Ishikawa (cell line): ENCODE results near the gene SLC1A4.

ENCODE experiments used
- CEBPB ChIP-seq: IDR thresholded peaks from 2 replicates; pipeline ENCODE4 v1.6.1; 2012
- EP300 ChIP-seq: IDR thresholded peaks from 2 replicates; pipeline ENCODE4 v1.6.1; 2012; ENCODE audit warnings: borderline replicate concordance
- FOXM1 ChIP-seq: IDR thresholded peaks from 2 replicates; pipeline ENCODE4 v1.6.1; 2012; ENCODE audit warnings: low read depth, borderline replicate concordance
- NFIC ChIP-seq: IDR thresholded peaks from 2 replicates; pipeline ENCODE4 v1.6.1; 2012
- TF ChIP-seq, protein P1 (sequence below): IDR thresholded peaks from 2 replicates; pipeline ENCODE4 v1.6.1; 2012

DNA sequence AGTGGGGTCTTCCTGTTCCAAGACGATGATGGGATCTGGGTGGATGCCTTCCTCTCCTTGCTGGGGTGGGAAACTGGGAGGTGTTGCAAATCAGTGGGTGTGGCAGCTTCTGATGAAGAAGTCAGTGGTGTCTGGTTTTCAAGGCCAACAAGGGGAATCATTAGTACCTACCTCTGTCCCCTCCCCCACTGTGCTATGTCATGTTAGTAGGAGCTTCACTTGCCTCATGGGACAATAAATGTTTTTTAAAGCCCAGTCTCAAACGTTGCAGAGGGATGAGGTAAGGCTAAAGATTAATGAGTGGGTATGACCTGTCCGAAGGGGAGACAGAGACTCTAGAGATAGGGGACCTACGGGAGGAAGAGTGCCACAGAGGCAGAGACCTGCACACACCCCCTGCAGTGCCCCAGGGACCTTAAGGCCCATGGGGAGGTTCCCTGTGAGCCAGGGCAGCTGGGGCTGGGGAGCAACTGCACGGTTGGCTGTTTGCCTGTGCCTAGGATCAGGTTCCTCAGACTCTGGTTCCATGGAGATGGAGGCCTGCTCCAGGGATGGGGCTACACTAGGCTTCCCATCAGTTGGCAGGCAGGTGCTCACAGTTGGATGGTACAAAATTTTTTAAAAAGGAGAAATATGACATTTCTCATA lies 37.8 kb upstream of the SLC1A4 start:
- TF ChIP-seq, protein P1, sequence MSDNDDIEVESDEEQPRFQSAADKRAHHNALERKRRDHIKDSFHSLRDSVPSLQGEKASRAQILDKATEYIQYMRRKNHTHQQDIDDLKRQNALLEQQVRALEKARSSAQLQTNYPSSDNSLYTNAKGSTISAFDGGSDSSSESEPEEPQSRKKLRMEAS, result no peak
- TF ChIP-seq CEBPB, result no peak
- no peak for TF ChIP-seq EP300
- TF ChIP-seq NFIC, result no peak
- TF ChIP-seq FOXM1, result no peak
